ENCODE measurements around the gene NBPF3.
A peak's percentile ranks its signal among the peaks of the same experiment; 100 is the strongest.
"Not testable (repeated sequence)": the region's sequence is repeated elsewhere in the genome, so short reads cannot be mapped to it uniquely, and the experiment has no call there.

The NBPF3 gene

DNA sequence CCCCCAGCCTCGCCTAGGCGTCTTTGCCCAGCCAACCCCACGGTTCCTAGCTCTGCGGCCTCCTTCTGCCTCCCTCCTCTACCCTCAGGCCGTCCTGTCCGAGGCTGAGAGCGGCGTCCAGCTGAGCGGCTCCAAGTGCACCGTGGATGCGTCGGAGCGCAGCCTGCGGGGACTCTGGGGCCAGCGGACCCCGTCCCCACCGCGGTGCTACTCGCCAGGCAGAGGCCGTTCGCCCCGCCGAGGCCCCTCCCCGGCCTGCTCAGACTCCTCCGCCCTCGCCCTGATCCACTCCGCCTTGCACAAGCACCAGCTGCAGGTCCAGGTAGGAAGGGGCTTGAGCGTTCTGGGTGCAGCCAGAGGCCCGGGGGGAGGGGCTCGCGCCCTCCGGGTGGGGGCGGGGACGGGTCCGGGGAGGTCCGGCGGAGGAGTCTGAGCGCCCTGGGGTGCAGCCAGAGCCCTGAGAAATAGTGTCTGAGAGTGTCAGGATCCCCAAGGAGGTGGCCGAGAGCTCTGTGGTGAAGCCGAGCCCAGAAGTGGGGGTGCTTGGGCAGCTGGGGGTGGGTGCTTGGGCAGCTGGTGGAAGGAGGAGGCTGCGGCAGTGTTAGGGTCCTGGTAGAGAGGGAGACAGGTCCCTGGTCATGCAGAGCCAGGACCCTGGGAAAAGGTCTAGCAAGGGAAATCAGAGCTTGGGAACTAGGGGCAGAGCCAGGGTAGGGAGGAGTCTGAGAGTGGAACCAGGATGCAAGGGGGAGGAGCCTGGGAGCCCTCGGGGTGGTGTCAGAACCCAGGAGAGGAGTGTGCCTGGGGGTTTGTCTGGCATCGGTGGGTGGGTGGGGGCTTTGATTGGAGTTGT is 3.2 kb upstream of the NBPF3 start:
- Histone ChIP-seq H3K4me3 (peak overlapping the region in 4 of 7 experiments; percentile 16 to 34 (median 30)), H3K27ac (peak overlapping the region in 2 of 21 experiments; percentile 10 to 42)

DNA sequence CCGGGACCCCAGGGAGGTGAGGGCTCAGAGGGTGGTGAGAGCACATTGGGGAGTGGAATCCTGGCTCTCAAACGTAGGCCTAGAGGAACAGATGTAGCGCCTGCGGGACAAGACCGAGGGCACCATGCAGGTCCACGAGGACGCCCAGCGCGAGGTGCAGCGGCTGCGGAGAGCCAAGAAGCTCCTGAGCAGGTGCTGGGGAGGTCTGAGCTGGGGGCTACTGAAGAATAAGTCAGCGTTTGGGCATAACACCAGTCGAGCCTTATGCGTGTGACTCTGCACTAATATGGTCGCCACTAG is 2.6 kb upstream of the NBPF3 start:
- H3K4me3 ChIP-seq: peak overlapping the region in 1 of 7 experiments; percentile 34
- peak overlapping the region in 1 of 21 experiments; percentile 42 for H3K27ac ChIP-seq

DNA sequence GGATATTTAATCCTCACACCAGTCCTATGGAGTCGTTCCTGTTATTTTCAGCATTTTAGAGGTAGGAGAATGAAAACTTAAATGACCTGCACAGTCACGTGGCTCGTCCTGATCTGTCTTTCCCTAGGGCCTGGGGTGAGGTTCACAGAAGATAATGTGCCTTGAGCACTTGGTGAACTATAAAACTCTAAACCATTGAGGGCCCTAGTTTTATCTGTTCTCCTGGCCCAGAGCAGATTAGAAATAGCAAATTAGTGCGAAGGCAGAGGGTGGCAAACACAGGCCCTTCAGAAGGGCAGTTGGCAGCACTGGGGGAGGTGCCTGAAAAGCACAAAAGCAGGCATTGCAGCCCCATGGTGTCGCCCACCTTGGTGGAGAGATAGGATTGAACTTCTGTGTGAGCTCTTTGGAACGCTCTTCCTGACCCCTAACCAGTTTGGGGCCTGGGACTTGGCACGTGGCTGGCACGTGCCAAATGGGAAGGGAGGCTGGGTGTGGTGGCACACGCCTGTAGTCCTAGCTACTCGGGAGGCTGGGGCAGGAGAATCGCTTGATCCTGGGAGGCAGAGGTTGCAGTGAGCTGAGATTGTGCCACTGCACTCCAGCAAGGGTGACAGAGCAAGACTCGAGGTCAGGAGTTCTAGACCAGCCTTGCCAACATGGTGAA is 1.2 kb upstream of the NBPF3 start:
- not testable (repeated sequence) for H3K27ac ChIP-seq, H3K4me3 ChIP-seq

DNA sequence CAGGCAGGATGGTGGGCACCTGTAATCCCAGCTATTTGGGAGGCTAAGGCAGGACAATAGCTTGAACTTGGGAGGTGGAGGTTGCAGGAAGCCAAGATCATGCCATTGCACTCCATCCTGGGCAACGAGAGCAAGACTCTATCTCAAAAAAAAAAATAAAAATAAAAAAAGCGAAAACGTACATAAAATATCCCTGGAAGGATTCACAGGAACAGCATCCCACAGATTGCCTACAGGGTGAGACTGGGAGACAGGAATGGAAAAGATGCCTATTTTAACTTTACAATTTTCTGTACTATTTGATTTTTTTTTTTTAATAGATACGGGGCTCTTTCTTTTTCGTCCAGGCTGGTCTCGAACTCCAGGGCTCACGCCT is 604 bp upstream of the NBPF3 start:
- Histone ChIP-seq H3K4me3 (peak overlapping the region; percentile 48 to 88 (median 59)), H3K27ac (peak overlapping the region in 7 of 21 experiments; percentile 1 to 71 (median 44))

DNA sequence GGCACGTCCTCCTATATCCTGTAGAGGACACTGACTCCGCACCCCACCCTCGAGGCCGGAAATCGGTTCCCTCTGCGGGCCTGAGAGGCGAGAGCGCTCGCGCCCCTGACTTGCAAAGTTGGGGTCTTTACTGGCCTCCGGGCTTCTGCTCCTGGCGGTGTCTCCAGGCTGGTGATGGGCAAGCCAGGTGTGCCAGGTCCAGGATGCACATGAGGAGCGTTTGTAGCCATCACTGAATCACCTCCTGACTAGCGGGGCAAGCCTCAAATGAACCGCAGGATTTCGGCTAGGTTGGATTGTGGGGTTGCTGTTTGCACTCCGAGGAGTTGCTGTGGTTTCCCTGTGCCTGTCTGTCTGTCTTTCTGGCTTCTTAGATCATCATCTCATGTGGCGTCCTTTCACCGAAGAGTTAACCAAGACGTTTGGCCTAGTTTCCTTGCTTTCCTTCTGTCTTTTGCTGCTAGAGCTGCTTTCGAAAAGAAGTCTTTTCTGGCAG is 741 bp downstream of the NBPF3 start:
- Histone ChIP-seq H3K4me3 (peak overlapping the region; percentile 48 to 88 (median 59)), H3K27ac (peak overlapping the region in 8 of 21 experiments; percentile 18 to 71 (median 52))

DNA sequence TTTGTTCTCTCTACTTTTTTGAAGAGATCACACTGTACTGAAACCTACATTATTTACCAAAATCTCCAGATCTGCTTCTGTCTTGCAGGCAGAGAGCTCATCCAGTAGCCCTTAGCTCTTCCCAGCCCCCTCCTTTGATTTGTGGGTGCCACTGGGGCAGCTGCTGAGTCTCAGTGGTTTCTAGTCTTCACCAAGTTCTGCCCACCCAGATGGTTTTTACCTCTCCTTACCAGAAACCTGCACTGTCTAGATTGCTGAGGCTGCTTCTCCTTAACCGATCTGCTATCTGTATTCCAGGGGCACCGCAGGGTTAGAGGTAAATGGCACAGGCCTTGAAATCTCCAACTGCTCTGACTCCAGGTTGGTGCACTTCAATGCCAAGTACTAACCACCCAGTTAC is 6.7 kb downstream of the NBPF3 start:
- H3K27ac ChIP-seq, H3K4me3 ChIP-seq: not testable (repeated sequence)

DNA sequence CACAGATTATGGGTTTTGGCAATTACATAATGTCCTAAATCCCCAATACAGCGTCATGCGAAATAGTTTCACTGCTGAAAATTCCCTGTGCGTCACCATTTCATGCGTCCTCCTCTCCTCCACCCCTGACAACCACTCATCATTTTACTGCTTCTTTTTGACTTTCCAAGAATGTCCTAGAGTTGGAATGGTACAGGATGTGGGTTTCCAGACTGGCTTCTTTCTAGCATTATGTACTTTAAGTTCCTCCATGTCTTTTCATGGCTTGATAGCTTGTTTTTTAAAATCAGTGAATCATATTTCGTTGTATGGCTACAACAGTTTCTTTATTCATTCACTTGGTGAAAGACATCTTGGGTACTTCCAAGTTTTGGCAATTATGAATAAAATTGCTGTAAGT is 7.4 kb downstream of the NBPF3 start:
- Histone ChIP-seq H3K27ac (no peak overlapping the region), H3K4me3 (no peak overlapping the region)

DNA sequence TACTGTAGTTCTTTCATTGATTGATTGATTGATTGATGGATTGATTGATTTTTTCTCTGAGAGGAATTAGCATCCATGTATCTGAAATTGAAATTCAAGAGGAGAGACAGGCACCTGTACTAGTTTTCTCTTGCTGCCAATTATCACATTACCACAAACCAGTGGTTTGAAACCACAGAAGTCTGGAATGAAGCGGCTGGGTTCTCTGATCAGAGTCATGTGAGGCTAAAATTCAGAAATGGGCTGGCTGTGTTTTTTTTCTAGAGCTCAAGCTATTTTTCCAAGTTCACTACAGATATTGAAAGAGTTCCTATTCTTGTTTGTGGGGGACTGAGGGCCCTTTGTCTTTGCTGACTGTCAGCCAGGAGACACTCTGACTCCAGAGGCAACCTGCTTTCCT is 10.0 kb downstream of the NBPF3 start:
- H3K27ac ChIP-seq: no peak overlapping the region
- no peak overlapping the region for H3K4me3 ChIP-seq

DNA sequence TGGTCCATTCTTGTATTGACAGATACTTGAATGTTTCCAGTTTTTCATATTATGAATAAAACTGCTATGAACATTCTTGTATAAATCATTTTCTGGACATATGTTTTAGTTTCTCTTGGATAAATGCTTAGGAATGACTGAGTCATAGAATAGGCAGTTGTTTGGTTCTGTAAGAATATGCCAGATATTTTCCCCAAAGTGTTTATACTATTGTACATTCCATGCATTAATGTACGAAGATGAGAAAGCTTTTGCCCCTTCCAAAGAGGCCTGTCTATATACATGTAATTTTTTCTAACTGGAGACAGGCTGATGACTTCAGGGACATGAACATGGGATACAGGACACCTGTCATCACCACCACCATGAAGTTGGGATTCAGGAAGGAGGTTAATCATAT is 11.3 kb downstream of the NBPF3 start:
- Histone ChIP-seq H3K27ac (no peak overlapping the region), H3K4me3 (no peak overlapping the region)

DNA sequence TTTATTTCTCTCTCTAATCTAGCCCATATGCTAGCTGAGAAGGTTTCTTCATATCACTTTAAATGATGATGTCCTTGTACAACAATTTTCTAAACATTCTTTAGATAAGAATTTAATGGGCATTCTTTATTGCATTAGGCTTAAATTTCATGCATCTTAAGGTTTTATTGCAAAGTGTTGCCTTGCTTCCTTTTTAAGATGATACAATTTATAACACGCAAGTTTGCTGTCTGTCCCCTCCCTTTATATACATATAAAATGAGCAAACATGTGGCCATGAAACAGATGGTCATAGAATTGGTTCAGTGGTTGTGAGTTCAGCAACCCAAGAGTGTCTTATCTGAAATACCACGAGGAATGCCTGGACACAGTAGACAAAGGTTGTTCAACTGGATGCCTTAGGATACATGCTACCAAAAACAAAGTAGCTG is 12.1 kb downstream of the NBPF3 start:
- no peak overlapping the region for H3K27ac ChIP-seq
- no peak overlapping the region for H3K4me3 ChIP-seq

DNA sequence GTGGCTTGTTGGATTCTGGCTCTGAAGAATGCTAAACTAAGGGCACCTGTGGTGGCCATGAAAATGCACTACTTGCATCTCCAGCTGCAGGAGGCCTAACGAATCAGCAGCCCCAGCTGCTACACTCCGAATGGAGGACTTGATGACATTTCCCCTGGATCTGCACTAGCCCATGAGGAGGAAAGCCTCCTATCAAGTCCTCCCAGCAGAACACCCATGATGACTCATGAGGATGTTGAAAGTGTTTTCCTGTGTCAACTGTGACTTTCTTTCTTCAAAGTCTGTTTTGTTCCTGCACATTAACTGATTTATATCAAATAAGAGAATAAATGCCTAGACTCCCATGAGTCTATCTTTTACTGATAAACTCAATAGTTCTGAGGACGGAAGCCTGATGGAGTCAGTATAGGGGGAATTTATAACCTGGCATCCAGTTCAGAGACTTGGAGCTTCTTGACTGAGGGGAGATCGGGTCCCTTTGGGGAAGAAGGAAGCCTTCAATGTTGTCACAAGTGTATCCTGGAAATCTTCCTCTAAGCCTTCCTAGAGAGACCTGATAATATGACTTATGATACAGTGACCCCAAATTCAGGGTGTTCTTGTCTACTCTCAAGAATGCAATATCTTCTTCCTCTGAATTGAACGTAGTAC is 14.2 kb downstream of the NBPF3 start:
- not testable (repeated sequence) for H3K4me3 ChIP-seq, H3K27ac ChIP-seq

DNA sequence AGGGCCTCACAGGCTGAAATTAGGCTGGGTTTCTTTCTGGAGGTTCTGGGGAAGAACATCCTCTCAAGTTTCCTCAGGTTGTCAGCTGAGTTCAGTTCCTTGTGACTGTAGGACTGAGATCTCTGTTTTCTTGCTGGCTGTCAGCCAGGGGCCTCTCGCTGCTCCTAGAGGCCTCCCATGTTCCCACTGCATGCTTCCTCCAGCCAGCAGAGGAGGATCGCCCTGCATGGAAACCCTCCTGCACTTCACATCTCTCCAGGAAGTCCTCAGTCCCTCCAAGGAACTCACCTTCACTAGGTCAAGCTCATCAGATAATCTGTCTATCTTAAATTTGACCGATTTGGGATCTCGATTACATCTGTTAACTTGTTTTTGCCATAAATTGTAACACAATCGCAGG is 15.0 kb downstream of the NBPF3 start:
- H3K27ac ChIP-seq, H3K4me3 ChIP-seq: not testable (repeated sequence)

DNA sequence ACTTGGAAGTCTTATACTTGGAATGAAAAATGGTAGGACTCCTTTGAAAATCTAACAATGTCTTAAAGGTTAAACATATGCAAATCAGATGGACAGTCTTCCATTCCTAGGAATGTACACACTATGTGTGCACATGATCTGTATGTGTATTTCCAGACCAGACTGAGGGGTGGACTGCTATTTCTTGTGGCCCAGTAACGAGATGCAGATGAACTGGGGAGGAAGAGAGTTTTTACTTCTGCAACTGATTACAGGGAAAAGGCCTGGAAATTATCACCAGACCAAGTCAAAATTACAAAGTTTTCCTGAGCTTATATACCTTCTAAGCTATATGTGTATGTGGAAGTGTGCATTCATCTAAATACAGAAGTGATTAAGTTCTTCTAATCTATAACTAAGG is 17.7 kb downstream of the NBPF3 start:
- Histone ChIP-seq H3K27ac (no peak overlapping the region), H3K4me3 (no peak overlapping the region)

DNA sequence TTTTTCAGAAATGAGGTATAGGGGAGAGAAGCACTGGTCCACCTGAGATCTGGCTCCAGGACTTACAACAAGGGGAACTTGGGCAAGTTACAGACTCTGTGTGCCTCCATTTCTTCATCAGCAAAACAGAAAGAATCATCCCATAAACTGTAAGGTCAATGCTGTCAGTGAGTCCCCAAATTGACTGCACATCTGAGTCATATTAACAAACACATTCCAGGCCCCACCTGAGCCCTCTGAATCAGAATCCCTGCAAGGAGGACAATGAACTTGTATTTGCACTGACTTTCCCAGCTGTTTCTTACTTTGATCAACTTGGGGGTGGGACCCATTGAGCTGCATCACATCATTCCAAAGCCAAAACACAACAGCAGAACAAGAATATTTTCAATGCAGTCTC is 25.2 kb downstream of the NBPF3 start:
- not testable (repeated sequence) for H3K4me3 ChIP-seq, H3K27ac ChIP-seq

DNA sequence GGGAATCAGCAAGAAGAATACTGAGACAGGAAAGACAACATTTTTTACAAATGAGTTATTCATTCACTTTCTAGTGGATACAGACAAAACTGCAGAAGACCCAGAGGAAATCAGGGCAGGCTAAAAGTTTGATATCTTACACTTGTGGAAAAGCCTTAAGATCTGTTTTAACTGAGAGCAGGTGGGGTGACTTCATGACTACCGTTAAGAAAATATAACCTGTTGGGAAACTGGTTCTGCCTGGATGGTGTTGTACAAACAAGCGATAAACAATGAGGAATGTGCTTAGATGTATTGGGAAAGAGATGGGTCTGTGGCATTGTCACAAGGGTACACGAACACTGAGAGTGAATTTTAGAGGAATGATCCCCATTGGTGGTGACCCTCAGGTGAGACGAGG is 28.0 kb downstream of the NBPF3 start:
- H3K4me3 ChIP-seq, H3K27ac ChIP-seq: not testable (repeated sequence)

DNA sequence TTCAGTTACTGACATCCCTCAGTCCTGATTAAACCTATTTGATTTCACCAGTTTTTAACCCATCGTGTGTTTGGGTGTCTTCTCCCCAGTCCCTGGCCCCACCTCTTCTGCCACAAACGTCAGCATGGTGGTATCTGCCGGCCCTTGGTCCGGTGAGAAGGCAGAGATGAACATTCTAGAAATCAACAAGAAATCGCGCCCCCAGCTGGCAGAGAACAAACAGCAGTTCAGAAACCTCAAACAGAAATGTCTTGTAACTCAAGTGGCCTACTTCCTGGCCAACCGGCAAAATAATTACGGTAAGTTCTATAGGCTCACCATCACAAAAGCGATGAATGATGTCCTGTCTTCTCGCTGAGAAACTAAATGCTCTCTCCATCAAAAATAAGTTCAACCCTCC is 28.7 kb downstream of the NBPF3 start:
- Histone ChIP-seq H3K27ac (no peak overlapping the region), H3K4me3 (no peak overlapping the region)

DNA sequence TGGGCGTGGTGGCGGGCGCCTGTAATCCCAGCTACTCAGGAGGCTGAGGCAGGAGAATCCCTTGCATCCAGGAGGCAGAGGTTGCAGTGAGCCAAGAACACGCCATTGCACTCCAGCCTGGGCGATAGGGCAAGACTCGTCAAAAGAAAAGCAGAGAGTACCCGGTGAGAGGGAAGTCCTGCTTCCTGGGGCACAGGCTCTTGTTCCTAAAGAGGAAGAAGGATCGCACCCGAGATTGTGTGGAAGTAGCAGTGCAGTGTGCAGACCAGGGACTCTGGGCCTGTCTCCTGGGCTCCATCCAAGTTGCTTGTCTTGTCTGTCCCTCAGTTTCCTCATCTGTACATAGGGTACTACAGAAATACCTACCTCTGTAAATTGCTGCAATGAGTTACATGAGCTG is 29.6 kb downstream of the NBPF3 start:
- no peak overlapping the region for H3K27ac ChIP-seq
- no peak overlapping the region for H3K4me3 ChIP-seq

DNA sequence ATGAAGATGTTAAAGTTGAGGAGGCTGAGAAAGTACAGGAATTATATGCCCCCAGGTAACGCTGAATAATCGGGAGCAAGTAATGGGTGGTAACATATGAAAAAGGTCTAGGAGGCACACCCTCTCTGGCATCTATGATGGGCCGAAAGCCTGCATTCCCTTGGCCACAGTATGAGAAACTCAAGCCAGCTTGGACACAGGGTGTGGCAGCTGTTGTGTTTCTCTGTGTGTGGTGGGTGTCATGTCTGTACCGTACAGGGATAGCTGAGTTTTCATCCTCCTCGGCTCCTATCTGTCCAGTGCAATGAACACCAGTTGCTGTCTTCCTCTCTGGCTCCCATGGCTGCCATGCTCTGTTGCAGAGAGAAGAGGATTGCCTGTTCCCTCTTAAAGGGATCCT is 32.9 kb downstream of the NBPF3 start:
- Histone ChIP-seq H3K27ac (no peak overlapping the region), H3K4me3 (no peak overlapping the region)

DNA sequence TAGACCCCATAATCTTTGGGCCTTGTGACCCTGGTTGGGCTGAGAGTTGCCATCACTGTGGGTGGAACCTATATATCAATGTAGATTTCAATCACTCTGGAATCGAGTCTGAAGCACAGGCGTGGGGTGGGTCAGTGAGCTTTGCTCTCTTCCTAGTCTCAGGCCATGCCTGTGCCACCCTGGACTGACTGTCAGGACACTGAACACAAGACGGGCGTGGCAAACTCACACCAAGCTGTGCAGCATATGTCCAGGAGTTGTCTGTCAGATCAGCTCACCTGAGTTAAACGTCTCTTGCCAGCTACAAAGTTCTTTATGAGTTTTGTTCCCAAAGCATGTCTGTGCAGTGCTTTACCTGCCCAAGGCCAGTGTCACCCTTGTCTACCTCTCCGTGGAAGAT is 38.4 kb downstream of the NBPF3 start:
- H3K4me3 ChIP-seq: no peak overlapping the region
- no peak overlapping the region for H3K27ac ChIP-seq

DNA sequence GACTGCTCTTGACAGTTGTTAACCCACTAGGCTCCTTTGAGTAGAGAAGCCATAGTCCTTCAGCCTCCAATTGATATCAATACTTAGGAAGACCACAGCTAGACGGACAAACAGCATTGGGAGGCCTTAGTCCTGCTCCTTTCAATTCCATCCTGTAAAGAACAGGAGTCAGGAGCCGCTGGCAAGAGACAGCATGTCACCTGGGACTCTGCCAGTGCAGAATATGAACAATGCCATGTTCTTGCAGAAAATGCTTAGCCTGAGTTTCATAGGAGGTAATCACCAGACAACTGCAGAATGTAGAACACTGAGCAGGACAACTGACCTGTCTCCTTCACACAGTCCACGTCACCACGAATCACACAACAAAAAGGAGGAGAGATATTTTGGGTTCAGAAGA is 43.9 kb downstream of the NBPF3 start:
- H3K4me3 ChIP-seq, H3K27ac ChIP-seq: not testable (repeated sequence)

DNA sequence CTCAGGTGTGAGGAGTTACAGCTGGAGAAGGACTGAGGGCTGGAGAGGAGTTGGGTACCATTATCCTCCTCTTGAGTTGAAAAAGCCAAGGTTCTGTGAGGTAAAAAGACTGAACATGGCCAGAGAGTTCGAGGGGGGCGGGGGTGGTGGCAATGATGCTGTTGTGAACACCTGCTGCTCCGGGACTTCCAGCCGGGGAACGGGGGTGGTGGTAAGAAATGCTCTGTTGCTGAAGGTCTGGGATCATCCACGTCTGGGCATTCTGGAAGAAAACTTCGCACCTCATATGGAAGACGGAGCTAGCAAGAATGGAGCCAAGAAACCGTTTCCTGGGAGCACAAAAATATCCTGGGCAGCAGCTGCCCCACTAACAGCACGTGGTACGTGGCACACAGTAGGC is 49.2 kb downstream of the NBPF3 start:
- H3K27ac ChIP-seq: no peak overlapping the region
- no peak overlapping the region for H3K4me3 ChIP-seq
